ENCODE results near the gene B3GLCT. TPM values are rescaled to one million over a fixed set of nuclear protein-coding genes. Genes with fewer than 3 reads are reported as not detected.

Gene B3GLCT
- total and polyA plus RNA-seq, 9 donors: 4.1 to 10.8 (median 7.9) TPM

DNA sequence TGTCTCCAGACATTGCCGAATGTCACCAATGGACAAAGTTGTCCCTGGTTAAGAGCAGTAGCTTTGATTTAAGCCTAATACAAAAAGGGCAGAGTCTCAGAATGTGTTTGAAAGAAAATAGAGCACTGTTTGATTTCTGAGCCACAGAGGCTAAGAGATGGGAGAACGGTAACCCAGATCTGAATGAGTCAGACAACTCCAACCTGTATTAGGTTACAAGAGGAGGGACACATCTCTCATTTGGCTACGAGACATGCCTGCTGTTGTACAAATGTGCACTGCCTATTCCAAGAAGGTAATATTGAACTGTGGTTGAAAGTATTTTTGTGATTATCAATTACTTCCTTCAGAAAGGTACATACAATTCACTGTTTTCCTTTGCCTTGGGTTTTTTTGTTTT is 33.2 kb upstream of the B3GLCT start:
- TF ChIP-seq, protein P1, sequence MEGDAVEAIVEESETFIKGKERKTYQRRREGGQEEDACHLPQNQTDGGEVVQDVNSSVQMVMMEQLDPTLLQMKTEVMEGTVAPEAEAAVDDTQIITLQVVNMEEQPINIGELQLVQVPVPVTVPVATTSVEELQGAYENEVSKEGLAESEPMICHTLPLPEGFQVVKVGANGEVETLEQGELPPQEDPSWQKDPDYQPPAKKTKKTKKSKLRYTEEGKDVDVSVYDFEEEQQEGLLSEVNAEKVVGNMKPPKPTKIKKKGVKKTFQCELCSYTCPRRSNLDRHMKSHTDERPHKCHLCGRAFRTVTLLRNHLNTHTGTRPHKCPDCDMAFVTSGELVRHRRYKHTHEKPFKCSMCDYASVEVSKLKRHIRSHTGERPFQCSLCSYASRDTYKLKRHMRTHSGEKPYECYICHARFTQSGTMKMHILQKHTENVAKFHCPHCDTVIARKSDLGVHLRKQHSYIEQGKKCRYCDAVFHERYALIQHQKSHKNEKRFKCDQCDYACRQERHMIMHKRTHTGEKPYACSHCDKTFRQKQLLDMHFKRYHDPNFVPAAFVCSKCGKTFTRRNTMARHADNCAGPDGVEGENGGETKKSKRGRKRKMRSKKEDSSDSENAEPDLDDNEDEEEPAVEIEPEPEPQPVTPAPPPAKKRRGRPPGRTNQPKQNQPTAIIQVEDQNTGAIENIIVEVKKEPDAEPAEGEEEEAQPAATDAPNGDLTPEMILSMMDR (IDR thresholded peaks at IDR 0.05): no peak
- TF ChIP-seq EP300 (IDR thresholded peaks at IDR 0.05) (no peak), POLR2A (IDR thresholded peaks at IDR 0.05) (no peak)
- H3K27ac ChIP-seq: no peak overlapping the region
- H3K9me3 ChIP-seq: no peaks in the 10 kb centered on the region
- H3K36me3 ChIP-seq: no peaks in the 10 kb centered on the region
- intact Hi-C loops (cut with DNase I): no loop called here
- DNase-seq: no peak
- H3K4me3 ChIP-seq: no peak overlapping the region
- H3K4me1 ChIP-seq (ENCODE audit: insufficient read depth): no peaks in the 10 kb centered on the region
- WGBS, 3 donors: 83 to 86% (median 86%) methylated on average over 3 of the region's 3 CpGs
- no peaks in the 10 kb centered on the region for H3K27me3 ChIP-seq

DNA sequence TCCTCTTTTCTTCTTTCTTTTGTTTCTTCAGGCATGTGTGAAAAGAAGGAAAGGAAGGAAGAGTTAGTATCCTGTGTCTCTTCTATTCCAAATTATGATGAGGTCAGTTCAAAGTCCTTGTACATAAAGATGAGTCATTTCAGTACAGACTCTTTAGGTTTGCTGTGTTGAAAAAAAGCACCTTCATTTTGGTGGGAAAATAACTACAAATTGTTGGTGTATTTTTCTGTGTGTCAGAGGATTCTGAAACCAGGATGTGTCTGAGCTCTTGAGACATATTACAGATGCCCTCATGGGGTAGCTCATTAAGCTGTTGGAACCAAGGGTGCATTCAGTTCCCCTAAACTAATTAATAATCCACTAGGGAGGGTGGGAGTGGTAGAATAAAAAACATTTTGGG is 32.3 kb upstream of the B3GLCT start:
- no peak overlapping the region for H3K27ac ChIP-seq
- TF ChIP-seq POLR2A (IDR thresholded peaks at IDR 0.05) (no peak), EP300 (IDR thresholded peaks at IDR 0.05) (no peak)
- TF ChIP-seq, protein P1 (IDR thresholded peaks at IDR 0.05): no peak
- H3K27me3 ChIP-seq: no peaks in the 10 kb centered on the region
- no peaks in the 10 kb centered on the region for H3K9me3 ChIP-seq
- H3K36me3 ChIP-seq: no peaks in the 10 kb centered on the region
- H3K4me3 ChIP-seq: no peak overlapping the region
- intact Hi-C loops (cut with DNase I): no loop called here
- DNase-seq: no peak
- H3K4me1 ChIP-seq (ENCODE audit: insufficient read depth): no peaks in the 10 kb centered on the region

GRCh38 chr13:31168166-31168565 is 31.6 kb upstream of the B3GLCT start:
- no peaks in the 10 kb centered on the region for H3K9me3 ChIP-seq
- intact Hi-C loops (cut with DNase I): no loop called here
- no peak for DNase-seq
- TF ChIP-seq, protein P1 (IDR thresholded peaks at IDR 0.05): no peak
- no peak for TF ChIP-seq POLR2A (IDR thresholded peaks at IDR 0.05)
- H3K4me1 ChIP-seq (ENCODE audit: insufficient read depth): no peaks in the 10 kb centered on the region
- H3K27me3 ChIP-seq: no peaks in the 10 kb centered on the region
- no peak overlapping the region for H3K4me3 ChIP-seq
- 32 to 38% (median 35%) methylated on average over 2 of the region's 2 CpGs for WGBS, 3 donors
- no peaks in the 10 kb centered on the region for H3K36me3 ChIP-seq
- H3K27ac ChIP-seq: no peak overlapping the region

- 83 to 87% (median 86%) methylated on average over 11 of the region's 11 CpGs for WGBS, 3 donors
- no peak overlapping the region for H3K27ac ChIP-seq
- H3K4me1 ChIP-seq (ENCODE audit: insufficient read depth): no peaks in the 10 kb centered on the region
- H3K9me3 ChIP-seq: no peaks in the 10 kb centered on the region
- intact Hi-C loops (cut with DNase I): no loop called here
- no peaks in the 10 kb centered on the region for H3K27me3 ChIP-seq
- no peak overlapping the region for H3K4me3 ChIP-seq
- H3K36me3 ChIP-seq: no peaks in the 10 kb centered on the region
- no peak for DNase-seq
- TF ChIP-seq, protein P1 (IDR thresholded peaks at IDR 0.05): no peak
- no peak for TF ChIP-seq EP300 (IDR thresholded peaks at IDR 0.05)
- no peak for TF ChIP-seq POLR2A (IDR thresholded peaks at IDR 0.05)
These were observed 31.0 kb upstream of the B3GLCT start for GRCh38 chr13:31168736-31169135.

DNA sequence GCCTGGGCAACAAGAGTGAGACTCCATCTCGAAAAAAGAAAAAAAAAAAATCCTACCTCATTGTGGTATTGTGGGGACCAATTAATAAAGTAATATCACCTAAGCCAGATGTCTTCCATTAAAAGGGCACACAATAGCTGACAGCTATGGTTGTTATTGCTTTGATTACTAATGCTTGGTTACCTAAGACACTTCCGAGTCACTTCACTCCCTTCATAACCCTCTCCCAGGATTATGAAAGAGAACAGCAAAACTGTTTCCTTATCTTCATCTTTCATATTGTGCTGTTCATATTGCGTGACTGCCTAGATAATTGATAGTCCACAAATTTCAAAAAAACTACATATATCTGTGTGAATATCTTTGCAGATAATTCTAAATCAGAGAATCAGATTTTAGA is 27.8 kb upstream of the B3GLCT start:
- TF ChIP-seq POLR2A (IDR thresholded peaks at IDR 0.05) (no peak), EP300 (IDR thresholded peaks at IDR 0.05) (no peak)
- TF ChIP-seq, protein P1 (IDR thresholded peaks at IDR 0.05): no peak
- no peak for DNase-seq
- Histone ChIP-seq H3K9me3 (no peaks in the 10 kb centered on the region), H3K36me3 (no peaks in the 10 kb centered on the region), H3K27me3 (no peaks in the 10 kb centered on the region), H3K4me3 (no peak overlapping the region), H3K4me1 (ENCODE audit: insufficient read depth) (no peaks in the 10 kb centered on the region), H3K27ac (no peak overlapping the region)
- 78 to 83% (median 79%) methylated on average over 3 of the region's 3 CpGs for WGBS, 3 donors
- intact Hi-C loops (cut with DNase I): no loop called here

All from ovary (tissue), 9 donors.